GM10266 (cell line): ENCODE data around the gene HTT.

ENCODE experiments used
- DNase-seq: peaks from one replicate; pipeline ENCODE4 v3.0.0; 2012; ENCODE audit errors: extremely low spot score
- TF ChIP-seq, protein P1 (sequence below): IDR thresholded peaks from 2 replicates; pipeline ENCODE4 v1.5.1; 2012; ENCODE audit warnings: mild to moderate bottlenecking, low read depth; ENCODE audit not compliant: control insufficient read depth, insufficient read depth; ENCODE audit errors: missing control alignments

The HTT gene

DNA sequence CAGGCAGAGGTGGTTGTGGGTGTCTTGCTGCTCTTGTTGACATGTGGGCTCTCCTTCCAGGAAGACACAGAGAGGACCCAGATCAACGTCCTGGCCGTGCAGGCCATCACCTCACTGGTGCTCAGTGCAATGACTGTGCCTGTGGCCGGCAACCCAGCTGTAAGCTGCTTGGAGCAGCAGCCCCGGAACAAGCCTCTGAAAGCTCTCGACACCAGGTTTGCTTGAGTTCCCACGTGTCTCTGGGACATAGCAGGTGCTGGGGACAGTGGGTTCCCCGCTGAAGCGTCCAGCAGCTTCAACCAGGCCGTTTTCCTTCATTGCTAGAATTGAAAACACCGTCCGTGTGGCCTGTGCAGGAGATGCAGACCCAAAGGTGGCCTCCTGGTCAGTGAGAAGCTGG lies 148.9 kb downstream of the HTT start:
- no peak for DNase-seq
- TF ChIP-seq, protein P1, sequence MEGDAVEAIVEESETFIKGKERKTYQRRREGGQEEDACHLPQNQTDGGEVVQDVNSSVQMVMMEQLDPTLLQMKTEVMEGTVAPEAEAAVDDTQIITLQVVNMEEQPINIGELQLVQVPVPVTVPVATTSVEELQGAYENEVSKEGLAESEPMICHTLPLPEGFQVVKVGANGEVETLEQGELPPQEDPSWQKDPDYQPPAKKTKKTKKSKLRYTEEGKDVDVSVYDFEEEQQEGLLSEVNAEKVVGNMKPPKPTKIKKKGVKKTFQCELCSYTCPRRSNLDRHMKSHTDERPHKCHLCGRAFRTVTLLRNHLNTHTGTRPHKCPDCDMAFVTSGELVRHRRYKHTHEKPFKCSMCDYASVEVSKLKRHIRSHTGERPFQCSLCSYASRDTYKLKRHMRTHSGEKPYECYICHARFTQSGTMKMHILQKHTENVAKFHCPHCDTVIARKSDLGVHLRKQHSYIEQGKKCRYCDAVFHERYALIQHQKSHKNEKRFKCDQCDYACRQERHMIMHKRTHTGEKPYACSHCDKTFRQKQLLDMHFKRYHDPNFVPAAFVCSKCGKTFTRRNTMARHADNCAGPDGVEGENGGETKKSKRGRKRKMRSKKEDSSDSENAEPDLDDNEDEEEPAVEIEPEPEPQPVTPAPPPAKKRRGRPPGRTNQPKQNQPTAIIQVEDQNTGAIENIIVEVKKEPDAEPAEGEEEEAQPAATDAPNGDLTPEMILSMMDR, result no peak

DNA sequence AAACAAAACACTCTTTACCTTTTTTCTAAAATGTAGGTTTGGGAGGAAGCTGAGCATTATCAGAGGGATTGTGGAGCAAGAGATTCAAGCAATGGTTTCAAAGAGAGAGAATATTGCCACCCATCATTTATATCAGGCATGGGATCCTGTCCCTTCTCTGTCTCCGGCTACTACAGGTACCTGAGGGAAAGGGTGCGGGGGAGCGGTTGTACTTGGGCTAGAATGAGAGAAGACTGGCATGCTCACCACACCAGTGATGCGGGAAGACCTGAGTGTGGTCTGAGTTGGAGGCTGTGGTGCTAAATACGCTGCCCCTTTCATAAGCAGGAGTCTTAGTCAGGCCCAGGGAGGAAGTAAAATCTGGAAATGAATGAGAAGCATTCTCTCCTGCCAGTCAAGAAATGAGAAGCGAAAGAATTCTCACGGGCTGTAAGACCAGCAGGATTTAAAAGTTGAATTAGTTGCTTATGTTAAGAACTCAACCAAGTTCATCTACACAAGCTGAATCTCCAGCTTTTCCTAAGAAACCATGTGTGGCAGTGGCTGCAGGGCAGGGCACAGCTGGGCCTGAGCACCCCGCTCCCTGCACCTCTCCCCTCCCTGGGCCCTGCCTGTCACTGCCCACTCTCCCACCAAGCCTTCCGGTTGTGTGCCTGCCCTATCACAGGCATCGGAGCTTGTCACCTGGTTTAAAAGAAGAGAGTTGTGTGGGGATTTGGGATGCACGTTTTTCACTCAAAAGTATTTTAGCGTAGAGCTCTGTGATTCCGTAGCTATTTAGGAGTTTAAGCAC lies 149.7 kb downstream of the HTT start:
- TF ChIP-seq, protein P1, result no peak
- no peak for DNase-seq

DNA sequence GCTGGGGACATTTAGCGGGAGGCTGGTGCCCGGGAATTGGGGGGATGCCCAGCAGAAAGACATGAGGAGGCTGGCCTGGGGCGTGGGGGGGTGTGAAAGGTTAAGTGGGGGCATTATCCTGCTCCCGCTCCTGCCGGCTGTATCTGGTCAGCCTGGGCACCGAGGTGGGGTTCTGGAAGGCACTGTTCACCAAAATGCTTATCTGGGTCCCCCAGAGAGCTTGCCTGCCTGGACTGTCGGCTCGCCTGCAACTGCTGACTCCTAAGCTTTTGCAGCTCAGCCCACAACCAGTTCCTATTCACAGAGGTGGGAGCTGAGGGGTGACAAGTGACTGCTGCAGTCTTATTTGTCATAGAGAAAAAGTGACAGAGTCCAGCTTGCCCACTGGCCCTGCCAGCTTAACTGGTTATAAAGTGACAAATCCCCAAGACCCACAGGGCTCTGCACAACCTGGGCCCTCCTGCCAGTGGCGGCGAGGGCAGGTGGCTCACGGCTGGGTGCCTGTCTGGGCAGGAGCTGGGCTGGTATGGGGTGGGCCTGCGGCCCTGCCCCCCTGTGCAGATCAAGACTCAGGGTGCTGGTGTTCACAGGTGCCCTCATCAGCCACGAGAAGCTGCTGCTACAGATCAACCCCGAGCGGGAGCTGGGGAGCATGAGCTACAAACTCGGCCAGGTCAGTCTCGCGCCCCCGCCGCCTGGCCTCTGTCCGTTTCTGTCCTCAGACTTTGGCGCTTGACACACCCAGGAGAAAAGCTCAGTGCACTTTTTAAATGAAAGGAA lies 150.8 kb downstream of the HTT start:
- TF ChIP-seq, protein P1, result no peak
- no peak for DNase-seq

DNA sequence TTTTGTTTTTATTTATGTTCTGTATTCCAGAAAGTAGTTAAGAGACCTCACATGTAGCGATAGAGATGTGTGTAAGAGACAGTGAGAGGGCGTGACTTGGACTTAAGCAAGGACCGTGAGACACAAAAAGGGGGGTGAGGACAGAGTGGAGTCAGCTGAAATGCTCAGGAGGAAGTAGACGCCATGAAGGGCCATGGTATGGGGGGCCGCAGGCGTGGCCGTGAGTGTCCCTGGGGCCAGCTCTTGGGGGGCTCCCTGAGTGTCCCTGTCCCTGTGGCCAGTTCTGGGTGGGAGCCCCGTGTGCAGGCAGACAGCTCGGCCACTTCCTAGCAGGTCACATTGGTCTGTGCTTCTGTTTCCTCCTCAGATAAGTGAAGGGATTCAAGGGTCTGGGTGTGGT lies 151.5 kb downstream of the HTT start:
- no peak for DNase-seq
- TF ChIP-seq, protein P1, result no peak

DNA sequence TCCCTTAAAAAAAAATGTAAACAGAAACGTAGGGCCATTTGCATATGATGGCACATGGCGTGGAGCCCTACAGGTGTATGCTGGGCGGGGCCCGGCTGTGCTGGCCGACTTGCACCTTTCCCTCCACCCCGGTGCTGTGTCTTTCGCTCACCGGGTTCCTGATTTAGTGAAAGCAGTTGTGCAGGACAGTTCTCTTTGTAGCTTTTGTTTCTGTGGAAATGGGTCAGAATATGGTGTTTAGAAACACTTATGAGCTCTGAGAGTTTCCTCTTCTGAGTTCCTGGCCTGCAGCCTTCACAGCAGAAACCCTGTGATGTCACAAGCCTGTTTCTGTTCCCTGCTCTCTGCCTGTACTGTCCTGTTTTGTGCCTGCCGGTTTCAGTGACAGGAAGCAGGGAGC lies 152.0 kb downstream of the HTT start:
- TF ChIP-seq, protein P1, result no peak

DNA sequence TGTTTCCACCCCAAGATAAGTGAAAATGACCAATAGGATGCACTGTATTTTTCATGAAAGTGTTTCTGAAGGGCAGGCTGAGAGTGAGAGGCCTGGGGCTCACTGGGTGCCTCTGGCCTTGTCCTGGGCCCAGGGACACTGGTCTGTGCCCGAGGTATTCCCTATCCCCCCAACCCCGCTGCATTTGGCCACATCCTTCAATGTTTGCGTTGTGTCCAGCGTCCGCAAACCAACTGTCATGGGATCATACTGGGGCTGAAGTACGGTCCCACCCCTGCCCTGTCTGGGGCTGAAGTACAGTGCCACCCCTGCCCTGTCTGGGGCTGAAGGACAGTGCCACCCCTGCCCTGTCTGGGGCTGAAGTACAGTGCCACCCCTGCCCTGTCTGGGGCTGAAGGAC lies 152.5 kb downstream of the HTT start:
- TF ChIP-seq, protein P1, result no peak
- DNase-seq, result no peak

More for the DNA sequence above, 152.0 kb downstream of the HTT start:
- DNase-seq, result no peak

DNA sequence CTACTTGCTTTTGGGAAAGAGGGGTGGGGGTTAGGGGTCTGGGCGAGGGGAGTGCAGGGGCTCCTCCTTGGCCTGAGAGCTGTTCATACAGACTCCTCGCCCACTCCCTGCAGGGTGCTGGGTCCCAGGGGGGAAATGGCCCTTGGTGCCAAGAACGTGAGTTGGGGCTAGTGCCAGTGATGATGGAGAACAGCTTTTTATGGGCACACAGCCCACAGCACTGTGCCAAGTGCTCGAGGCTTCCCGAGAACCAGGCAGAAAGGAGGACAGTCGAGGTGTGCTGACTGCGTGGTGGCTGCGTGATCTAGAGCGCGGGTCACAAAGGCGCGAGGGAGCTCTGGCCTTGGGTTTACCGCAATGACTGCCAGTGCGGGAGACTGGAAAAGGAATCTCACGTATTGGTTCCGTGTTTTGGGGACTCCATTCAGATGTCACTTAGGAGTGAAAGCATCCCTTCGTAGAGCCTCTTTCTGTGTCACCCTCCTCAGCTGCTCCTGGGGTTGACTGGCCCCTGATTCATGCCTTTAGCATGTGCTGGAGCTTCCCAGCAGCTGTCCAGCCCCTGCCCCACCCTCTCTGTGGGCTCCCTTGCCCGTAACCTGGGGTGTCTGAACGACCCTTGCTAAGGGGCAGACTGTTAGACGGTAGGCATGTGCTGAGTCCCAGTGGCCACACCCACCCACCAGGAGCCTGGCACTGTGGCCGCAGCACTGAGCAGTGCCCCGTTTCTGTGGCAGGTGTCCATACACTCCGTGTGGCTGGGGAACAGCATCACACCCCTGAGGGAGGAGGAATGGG lies 153.6 kb downstream of the HTT start:
- TF ChIP-seq, protein P1, result no peak
- no peak for DNase-seq
